ENCODE results near the gene RNF11. TPM values are rescaled to one million over a fixed set of nuclear protein-coding genes. Genes with fewer than 3 reads are reported as not detected.

The RNF11 gene
- total RNA-seq, 4 donors from 2014 or later, result 70.6 to 110 (median 82.8) TPM

- Histone ChIP-seq H3K27me3 (no peaks in the 10 kb centered on the region), H3K36me3 (peaks cover 0 to 10% (median 0%) of the 10 kb centered on the region in 3 donors), H3K9me3 (no peaks in the 10 kb centered on the region), H3K4me3 (no peak overlapping the region), H3K4me1 (peaks cover 0 to 18% (median 4%) of the 10 kb centered on the region in 3 donors), H3K27ac (no peak overlapping the region)
- no peak for DNase-seq
- intact Hi-C loops (cut with DNase I), result loop anchor here (5.0 kb wide), 1 partner anchor 102 kb away; no protein-coding TSS in a partner anchor
- TF ChIP-seq POLR2A (IDR thresholded peaks at IDR 0.05) (no peak), CTCF (IDR thresholded peaks at IDR 0.05) (no peak)
- 49 to 66% methylated on average over 6 to 10 of the region's 11 CpGs for WGBS, 2 donors
These were observed 58.6 kb downstream of the RNF11 start for GRCh38 chr1:51294566-51295184.

- 88 to 96% methylated on average over 4 to 11 of the region's 17 CpGs for WGBS, 2 donors
- DNase-seq, result no peak
- intact Hi-C loops (cut with DNase I), result no loop called here
These were observed 59.9 kb downstream of the RNF11 start for GRCh38 chr1:51295926-51296325.

GRCh38 chr1:51296383-51297357 lies 60.6 kb downstream of the RNF11 start:
- DNase-seq, result peak; percentile 11
- WGBS, 2 donors, result 17 to 23% methylated on average over 14 to 22 of the region's 33 CpGs
- H3K4me3 ChIP-seq, result peak overlapping the region; percentile 24 to 63 (median 49)
- H3K36me3 ChIP-seq, result no peaks in the 10 kb centered on the region
- H3K27me3 ChIP-seq, result no peaks in the 10 kb centered on the region
- H3K27ac ChIP-seq, result peak overlapping the region in 2 of 4 donors; percentile 52 to 54
- H3K9me3 ChIP-seq, result no peaks in the 10 kb centered on the region
- intact Hi-C loops (cut with DNase I), result no loop called here
- TF ChIP-seq CTCF (IDR thresholded peaks at IDR 0.05), result peak; percentile 84 to 96 (median 91)
- no peak for TF ChIP-seq POLR2A (IDR thresholded peaks at IDR 0.05)
- peaks cover 0 to 18% (median 4%) of the 10 kb centered on the region in 3 donors for H3K4me1 ChIP-seq

More at GRCh38 chr1:51295926-51296325, 59.9 kb downstream of the RNF11 start:
- no peaks in the 10 kb centered on the region for H3K36me3 ChIP-seq
- H3K27me3 ChIP-seq, result no peaks in the 10 kb centered on the region
- H3K9me3 ChIP-seq, result no peaks in the 10 kb centered on the region
- H3K4me3 ChIP-seq, result no peak overlapping the region
- H3K27ac ChIP-seq, result no peak overlapping the region
- peaks cover 0 to 18% (median 4%) of the 10 kb centered on the region in 3 donors for H3K4me1 ChIP-seq
- TF ChIP-seq CTCF (IDR thresholded peaks at IDR 0.05) (no peak), POLR2A (IDR thresholded peaks at IDR 0.05) (no peak)

- no peak for DNase-seq
- Histone ChIP-seq H3K36me3 (no peaks in the 10 kb centered on the region), H3K4me3 (peak overlapping the region; percentile 24 to 63 (median 49)), H3K4me1 (peaks cover 0 to 18% (median 4%) of the 10 kb centered on the region in 3 donors), H3K27me3 (no peaks in the 10 kb centered on the region), H3K9me3 (no peaks in the 10 kb centered on the region), H3K27ac (peak overlapping the region in 2 of 4 donors; percentile 52 to 54)
- WGBS, 2 donors, result 85 to 86% methylated on average over 25 of the region's 25 CpGs
- no peak for TF ChIP-seq POLR2A (IDR thresholded peaks at IDR 0.05)
- intact Hi-C loops (cut with DNase I), result no loop called here
These were observed 61.6 kb downstream of the RNF11 start for GRCh38 chr1:51297401-51298321.

GRCh38 chr1:51298322-51298705 lies 62.2 kb downstream of the RNF11 start:
- no peak for DNase-seq
- H3K4me1 ChIP-seq, result peaks cover 0 to 22% (median 4%) of the 10 kb centered on the region in 3 donors
- no peaks in the 10 kb centered on the region for H3K9me3 ChIP-seq
- no peak overlapping the region for H3K27ac ChIP-seq
- H3K4me3 ChIP-seq, result no peak overlapping the region
- no peaks in the 10 kb centered on the region for H3K36me3 ChIP-seq
- H3K27me3 ChIP-seq, result no peaks in the 10 kb centered on the region
- TF ChIP-seq CTCF (IDR thresholded peaks at IDR 0.05), result no peak
- TF ChIP-seq POLR2A (IDR thresholded peaks at IDR 0.05), result no peak
- 91 to 92% methylated on average over 3 to 4 of the region's 4 CpGs for WGBS, 2 donors
- intact Hi-C loops (cut with DNase I), result no loop called here

All from esophagus squamous epithelium (tissue), 5 donors.